HL-60 (cell line): Measurements from ENCODE around the gene KATNAL1.

Experiments
- DNase-seq, 2 experiments: peaks; one replicate each; pipeline ENCODE4 v3.0.0-alpha.2; 2010 to 2020; ENCODE audit warnings: low read depth in 1 of 2, low spot score in 1 of 2
- H3K27ac ChIP-seq: fragments of 250-450 bp; sonication (Bioruptor Pico); replicated peaks from 2 replicates; pipeline ENCODE4 v1.5.1; 2020; ENCODE audit warnings: mild to moderate bottlenecking, moderate library complexity
- H3K27me3 ChIP-seq: fragments of 250-450 bp; sonication (Bioruptor Pico); 2 replicates; pipeline ENCODE4 v1.5.1; 2021; ENCODE audit warnings: mild to moderate bottlenecking, moderate library complexity; ENCODE audit not compliant: insufficient read depth, poor library complexity, severe bottlenecking
- H3K4me3 ChIP-seq: replicated peaks from 2 replicates; pipeline ENCODE4 v1.5.1; 2011; ENCODE audit warnings: mild to moderate bottlenecking, control low read depth, low read length; ENCODE audit not compliant: insufficient read depth
- GABPA ChIP-seq: IDR thresholded peaks from 2 replicates; pipeline ENCODE4 v1.6.1; 2012; ENCODE audit warnings: low read depth
- REST ChIP-seq: IDR thresholded peaks from 2 replicates; pipeline ENCODE4 v1.6.1; 2012; ENCODE audit warnings: low read depth; ENCODE audit not compliant: insufficient replicate concordance

The KATNAL1 gene

GRCh38 chr13:30153545-30154426 lies 153.6 kb downstream of the KATNAL1 start:
- DNase-seq, result no peak
- Histone ChIP-seq H3K27me3 (no peaks in the 10 kb centered on the region), H3K27ac (no peak overlapping the region), H3K4me3 (no peak overlapping the region)
- TF ChIP-seq GABPA, result no peak
- TF ChIP-seq REST, result peak; percentile 78
